ENCODE measurements around the gene S100A9.

DNA sequence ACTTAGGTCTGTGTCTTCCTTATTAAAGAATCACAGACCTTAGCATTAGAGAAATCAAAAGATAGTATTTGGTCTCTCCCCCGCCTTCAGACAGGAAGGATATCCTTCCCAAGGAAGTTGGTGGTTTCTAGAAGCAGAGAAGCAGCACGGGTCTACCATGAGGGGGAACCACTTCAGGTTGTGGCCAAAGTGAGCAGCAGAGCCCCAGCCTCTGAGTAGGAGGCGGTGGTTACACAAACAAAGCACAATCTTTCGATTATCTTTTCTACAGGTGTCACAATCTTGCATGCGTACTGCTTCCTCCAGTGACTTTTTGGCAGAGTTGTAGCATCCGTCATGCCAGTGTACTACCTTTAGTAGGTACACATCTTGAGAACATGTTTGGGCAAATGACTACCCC is 17.9 kb upstream of the S100A9 start:
- TF ChIP-seq, protein P1, sequence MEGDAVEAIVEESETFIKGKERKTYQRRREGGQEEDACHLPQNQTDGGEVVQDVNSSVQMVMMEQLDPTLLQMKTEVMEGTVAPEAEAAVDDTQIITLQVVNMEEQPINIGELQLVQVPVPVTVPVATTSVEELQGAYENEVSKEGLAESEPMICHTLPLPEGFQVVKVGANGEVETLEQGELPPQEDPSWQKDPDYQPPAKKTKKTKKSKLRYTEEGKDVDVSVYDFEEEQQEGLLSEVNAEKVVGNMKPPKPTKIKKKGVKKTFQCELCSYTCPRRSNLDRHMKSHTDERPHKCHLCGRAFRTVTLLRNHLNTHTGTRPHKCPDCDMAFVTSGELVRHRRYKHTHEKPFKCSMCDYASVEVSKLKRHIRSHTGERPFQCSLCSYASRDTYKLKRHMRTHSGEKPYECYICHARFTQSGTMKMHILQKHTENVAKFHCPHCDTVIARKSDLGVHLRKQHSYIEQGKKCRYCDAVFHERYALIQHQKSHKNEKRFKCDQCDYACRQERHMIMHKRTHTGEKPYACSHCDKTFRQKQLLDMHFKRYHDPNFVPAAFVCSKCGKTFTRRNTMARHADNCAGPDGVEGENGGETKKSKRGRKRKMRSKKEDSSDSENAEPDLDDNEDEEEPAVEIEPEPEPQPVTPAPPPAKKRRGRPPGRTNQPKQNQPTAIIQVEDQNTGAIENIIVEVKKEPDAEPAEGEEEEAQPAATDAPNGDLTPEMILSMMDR (IDR thresholded peaks at IDR 0.05; ENCODE audit: low read depth, low read length, poor library complexity, severe bottlenecking): no peak
- no peak for TF ChIP-seq EZH2phosphoT487 (IDR thresholded peaks at IDR 0.05; ENCODE audit: borderline replicate concordance, low read length)

All from DOHH2 (cell line).